Muscle of leg (tissue), 11 donors: ENCODE measurements around the gene WEE1. TPM values are rescaled to one million over a fixed set of nuclear protein-coding genes. Genes with fewer than 3 reads are reported as not detected.
"Not testable (repeated sequence)": the region's sequence is repeated elsewhere in the genome, so short reads cannot be mapped to it uniquely, and the experiment has no call there.

Experiments used
- DNase-seq: peaks from one replicate; pipeline ENCODE4 v3.0.0; 2013
- H3K27ac ChIP-seq: one replicate; pipeline ENCODE4 v1.5.1; 2013; ENCODE audit warnings: mild to moderate bottlenecking, low read length, control low read depth
- H3K27me3 ChIP-seq: one replicate; pipeline ENCODE4 v1.6.1; 2013; ENCODE audit warnings: low read length; ENCODE audit not compliant: control insufficient read depth, insufficient read depth
- H3K36me3 ChIP-seq: one replicate; pipeline ENCODE4 v1.6.1; 2013; ENCODE audit warnings: low read length; ENCODE audit not compliant: control insufficient read depth, insufficient read depth
- H3K4me1 ChIP-seq: one replicate; pipeline ENCODE4 v1.6.1; 2013; ENCODE audit warnings: low read length; ENCODE audit not compliant: control insufficient read depth, insufficient read depth
- H3K4me3 ChIP-seq: one replicate; pipeline ENCODE4 v1.5.1; 2013; ENCODE audit warnings: low read length, control low read depth
- H3K9me3 ChIP-seq: replicated peaks from 2 replicates; pipeline ENCODE4 v1.6.1; 2013; ENCODE audit warnings: low read depth, low read length; ENCODE audit not compliant: control insufficient read depth
- WGBS: methylation state at CpG from one replicate; pipeline ENCODE4 v1.1.5; 2013; ENCODE audit warnings: missing lambda C conversion rate; ENCODE audit not compliant: insufficient coverage; 5-methylcytosine and 5-hydroxymethylcytosine counted together
- polyA plus RNA-seq, 8 donors: library from polyadenylated mRNA; unstranded; fragments of 120-200 nt; gene quantifications; one replicate each; pipeline versions ENCODE4 v1.2.1 to v1.2.3, GENCODE V29; 2013; ENCODE audit warnings: inconsistent platforms in 1 of 8, low replicate concordance in 1 of 8; ENCODE audit not compliant: insufficient read length in 8 of 8, insufficient read depth in 1 of 8
- total RNA-seq: library from RNA; stranded (reverse); fragments of 120-200 nt; gene quantifications from one replicate; pipeline ENCODE4 v1.2.4, GENCODE V29; 2013

WEE1 gene
- total and polyA plus RNA-seq, 9 donors: 25.4 to 50.9 (median 36.1) TPM

GRCh38 chr11:9596926-9597464 is 23.5 kb downstream of the WEE1 start:
- Histone ChIP-seq H3K36me3 (no peaks in the 10 kb centered on the region), H3K27me3 (no peaks in the 10 kb centered on the region), H3K9me3 (no peaks in the 10 kb centered on the region), H3K27ac (no peak overlapping the region), H3K4me1 (peaks cover 14% of the 10 kb centered on the region), H3K4me3 (no peak overlapping the region)
- no peak for DNase-seq
- WGBS: 74% methylated on average over 3 of the region's 4 CpGs

GRCh38 chr11:9600166-9600565 is 26.7 kb downstream of the WEE1 start:
- H3K4me3 ChIP-seq: no peak overlapping the region
- H3K4me1 ChIP-seq: peaks cover 16% of the 10 kb centered on the region
- DNase-seq: no peak
- no peaks in the 10 kb centered on the region for H3K36me3 ChIP-seq
- H3K27me3 ChIP-seq: no peaks in the 10 kb centered on the region
- no peak overlapping the region for H3K27ac ChIP-seq
- H3K9me3 ChIP-seq: no peaks in the 10 kb centered on the region
- WGBS: 100% methylated on average over 2 of the region's 2 CpGs

- H3K36me3 ChIP-seq: no peaks in the 10 kb centered on the region
- H3K27me3 ChIP-seq: no peaks in the 10 kb centered on the region
- H3K27ac ChIP-seq: peak overlapping the region; percentile 88
- WGBS: 63% methylated on average over 4 of the region's 4 CpGs
- H3K9me3 ChIP-seq: no peaks in the 10 kb centered on the region
- no peak overlapping the region for H3K4me3 ChIP-seq
- DNase-seq: peak; percentile 24
- H3K4me1 ChIP-seq: peaks cover 16% of the 10 kb centered on the region
These were observed 27.2 kb downstream of the WEE1 start for GRCh38 chr11:9600644-9601036.

- Histone ChIP-seq H3K27ac (peak overlapping the region; percentile 88), H3K4me1 (peaks cover 16% of the 10 kb centered on the region), H3K27me3 (no peaks in the 10 kb centered on the region), H3K36me3 (no peaks in the 10 kb centered on the region), H3K4me3 (peak overlapping the region; percentile 13), H3K9me3 (no peaks in the 10 kb centered on the region)
- peak; percentile 88 for DNase-seq
- WGBS: 5% methylated on average over 2 of the region's 7 CpGs
These were observed 27.8 kb downstream of the WEE1 start for GRCh38 chr11:9601037-9601875.

- no peak for DNase-seq
- no CpG with 5 or more reads among the region's 5 CpGs for WGBS
- no peak overlapping the region for H3K4me3 ChIP-seq
- H3K36me3 ChIP-seq: no peaks in the 10 kb centered on the region
- H3K27me3 ChIP-seq: no peaks in the 10 kb centered on the region
- no peaks in the 10 kb centered on the region for H3K9me3 ChIP-seq
- peak overlapping the region; percentile 17 for H3K27ac ChIP-seq
- peaks cover 16% of the 10 kb centered on the region for H3K4me1 ChIP-seq
These were observed 28.4 kb downstream of the WEE1 start for GRCh38 chr11:9601876-9602199.

- peaks cover 16% of the 10 kb centered on the region for H3K4me1 ChIP-seq
- H3K36me3 ChIP-seq, H3K27me3 ChIP-seq, H3K27ac ChIP-seq, DNase-seq, H3K9me3 ChIP-seq, H3K4me3 ChIP-seq: not testable (repeated sequence)
- 96% methylated on average over 7 of the region's 14 CpGs for WGBS
These were observed 29.7 kb downstream of the WEE1 start for GRCh38 chr11:9603214-9603613.

GRCh38 chr11:9604134-9604533 is 30.7 kb downstream of the WEE1 start:
- no peak for DNase-seq
- WGBS: no CpG with 5 or more reads among the region's 6 CpGs
- Histone ChIP-seq H3K36me3 (no peaks in the 10 kb centered on the region), H3K27me3 (no peaks in the 10 kb centered on the region), H3K27ac (no peak overlapping the region), H3K4me1 (peaks cover 16% of the 10 kb centered on the region), H3K9me3 (no peaks in the 10 kb centered on the region), H3K4me3 (no peak overlapping the region)

GRCh38 chr11:9605742-9606141 is 32.3 kb downstream of the WEE1 start:
- Histone ChIP-seq H3K36me3 (no peaks in the 10 kb centered on the region), H3K27ac (no peak overlapping the region), H3K4me3 (no peak overlapping the region), H3K4me1 (peaks cover 13% of the 10 kb centered on the region), H3K27me3 (no peaks in the 10 kb centered on the region), H3K9me3 (no peaks in the 10 kb centered on the region)
- 96% methylated on average over 4 of the region's 5 CpGs for WGBS
- no peak for DNase-seq

GRCh38 chr11:9606809-9607510 is 33.5 kb downstream of the WEE1 start:
- H3K27ac ChIP-seq: no peak overlapping the region
- H3K27me3 ChIP-seq: no peaks in the 10 kb centered on the region
- H3K36me3 ChIP-seq: no peaks in the 10 kb centered on the region
- no peaks in the 10 kb centered on the region for H3K9me3 ChIP-seq
- WGBS: 70% methylated on average over 9 of the region's 9 CpGs
- H3K4me3 ChIP-seq: no peak overlapping the region
- H3K4me1 ChIP-seq: peaks cover 2% of the 10 kb centered on the region
- DNase-seq: no peak

- no peaks in the 10 kb centered on the region for H3K36me3 ChIP-seq
- no peaks in the 10 kb centered on the region for H3K9me3 ChIP-seq
- H3K27ac ChIP-seq: no peak overlapping the region
- DNase-seq: no peak
- 77% methylated on average over 2 of the region's 3 CpGs for WGBS
- H3K4me3 ChIP-seq: no peak overlapping the region
- no peaks in the 10 kb centered on the region for H3K27me3 ChIP-seq
- H3K4me1 ChIP-seq: no peaks in the 10 kb centered on the region
These were observed 34.0 kb downstream of the WEE1 start for GRCh38 chr11:9607511-9607899.
